Measurements from ENCODE around the gene ADRA2C. TPM values are rescaled to one million over a fixed set of nuclear protein-coding genes. Genes with fewer than 3 reads are reported as not detected.

ADRA2C gene
- total RNA-seq, 1 experiment from 2014 or later: 0.28 TPM

- BruUV-seq (replicated peaks): no TSS peak
- no peaks in the 10 kb centered on the region for H3K36me3 Mint-ChIP-seq (ENCODE audit: insufficient read depth, unreplicated experiment)
- H3K27me3 Mint-ChIP-seq (ENCODE audit: insufficient read depth, unreplicated experiment): peaks cover 33% of the 10 kb centered on the region
- H3K4me1 Mint-ChIP-seq (ENCODE audit: insufficient read depth, unreplicated experiment): no peaks in the 10 kb centered on the region
- intact Hi-C loops (cut with micrococcal nuclease): no loop called here
- H3K9me3 Mint-ChIP-seq (ENCODE audit: unreplicated experiment): no peaks in the 10 kb centered on the region
- POLR2A ChIA-PET: no interaction called here
- TF ChIP-seq, protein P1, sequence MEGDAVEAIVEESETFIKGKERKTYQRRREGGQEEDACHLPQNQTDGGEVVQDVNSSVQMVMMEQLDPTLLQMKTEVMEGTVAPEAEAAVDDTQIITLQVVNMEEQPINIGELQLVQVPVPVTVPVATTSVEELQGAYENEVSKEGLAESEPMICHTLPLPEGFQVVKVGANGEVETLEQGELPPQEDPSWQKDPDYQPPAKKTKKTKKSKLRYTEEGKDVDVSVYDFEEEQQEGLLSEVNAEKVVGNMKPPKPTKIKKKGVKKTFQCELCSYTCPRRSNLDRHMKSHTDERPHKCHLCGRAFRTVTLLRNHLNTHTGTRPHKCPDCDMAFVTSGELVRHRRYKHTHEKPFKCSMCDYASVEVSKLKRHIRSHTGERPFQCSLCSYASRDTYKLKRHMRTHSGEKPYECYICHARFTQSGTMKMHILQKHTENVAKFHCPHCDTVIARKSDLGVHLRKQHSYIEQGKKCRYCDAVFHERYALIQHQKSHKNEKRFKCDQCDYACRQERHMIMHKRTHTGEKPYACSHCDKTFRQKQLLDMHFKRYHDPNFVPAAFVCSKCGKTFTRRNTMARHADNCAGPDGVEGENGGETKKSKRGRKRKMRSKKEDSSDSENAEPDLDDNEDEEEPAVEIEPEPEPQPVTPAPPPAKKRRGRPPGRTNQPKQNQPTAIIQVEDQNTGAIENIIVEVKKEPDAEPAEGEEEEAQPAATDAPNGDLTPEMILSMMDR (IDR thresholded peaks at IDR 0.05; ENCODE audit: unreplicated experiment): no peak
- no peak overlapping the region for H3K27ac Mint-ChIP-seq (ENCODE audit: low read depth, unreplicated experiment)
- DNase-seq (ENCODE audit: unreplicated experiment): no peak
- CTCF ChIA-PET: interaction anchor here (0.6 to 1.1 kb wide), 3 partner anchors 40 to 387 kb away, joined by 3 read pairs; no protein-coding TSS in a partner anchor
- H3K4me3 Mint-ChIP-seq (ENCODE audit: unreplicated experiment): no peak overlapping the region
Observed at GRCh38 chr4:3744901-3745300, 21.3 kb upstream of the ADRA2C start.

DNA sequence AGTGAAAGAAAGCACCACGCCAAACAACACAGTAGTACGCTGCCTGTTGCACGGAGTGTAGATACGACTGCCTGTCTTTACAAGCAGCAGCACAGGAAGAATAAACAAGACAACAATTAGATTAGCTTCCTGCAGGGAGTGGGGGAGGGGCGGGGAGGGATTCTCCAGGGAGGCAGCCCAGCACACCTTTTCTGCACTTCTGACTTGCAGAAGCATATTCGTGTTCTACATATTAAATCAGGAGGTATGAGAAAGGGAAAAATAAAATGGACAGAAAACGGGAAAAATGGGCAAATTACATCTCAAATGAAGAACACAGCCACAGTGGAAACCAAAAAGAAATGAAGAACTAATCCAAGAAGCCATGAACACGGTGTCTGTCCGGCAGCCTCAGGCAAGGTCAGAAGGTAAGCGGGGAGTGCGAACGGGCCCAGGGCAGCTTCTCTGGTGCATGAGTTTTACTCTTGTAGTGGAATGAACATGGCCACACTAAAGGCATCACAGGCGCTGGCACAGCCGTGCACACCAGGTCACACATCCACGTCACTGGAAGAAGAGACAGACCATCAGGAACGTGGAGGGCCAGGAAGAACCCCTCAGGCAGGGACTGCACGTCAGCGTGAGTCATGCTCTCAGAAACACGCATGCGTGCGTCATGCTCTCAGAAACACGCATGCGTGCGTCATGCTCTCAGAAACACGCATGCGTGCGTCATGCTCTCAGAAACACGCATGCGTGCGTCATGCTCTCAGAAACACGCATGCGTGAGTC is 20.1 kb upstream of the ADRA2C start:
- no TSS peak for BruUV-seq (replicated peaks)
- H3K36me3 Mint-ChIP-seq (ENCODE audit: insufficient read depth, unreplicated experiment): no peaks in the 10 kb centered on the region
- H3K4me3 Mint-ChIP-seq (ENCODE audit: unreplicated experiment): no peak overlapping the region
- TF ChIP-seq, protein P1 (IDR thresholded peaks at IDR 0.05; ENCODE audit: unreplicated experiment): no peak
- POLR2A ChIA-PET: interaction anchor here (0.7 kb wide), 2 partner anchors 67 to 309 kb away, joined by 3 read pairs; no protein-coding TSS in a partner anchor
- CTCF ChIA-PET: no interaction called here
- peaks cover 34% of the 10 kb centered on the region for H3K27me3 Mint-ChIP-seq (ENCODE audit: insufficient read depth, unreplicated experiment)
- H3K4me1 Mint-ChIP-seq (ENCODE audit: insufficient read depth, unreplicated experiment): no peaks in the 10 kb centered on the region
- intact Hi-C loops (cut with micrococcal nuclease): no loop called here
- H3K9me3 Mint-ChIP-seq (ENCODE audit: unreplicated experiment): no peaks in the 10 kb centered on the region
- DNase-seq (ENCODE audit: unreplicated experiment): peak; percentile 68
- no peak overlapping the region for H3K27ac Mint-ChIP-seq (ENCODE audit: low read depth, unreplicated experiment)

- CTCF ChIA-PET: interaction anchor here (0.6 to 2.0 kb wide), 4 partner anchors 16 to 125 kb away, joined by 3 to 5 read pairs (median 3); no protein-coding TSS in a partner anchor
- Mint-ChIP-seq H3K27me3 (ENCODE audit: insufficient read depth, unreplicated experiment) (peaks cover 34% of the 10 kb centered on the region), H3K4me3 (ENCODE audit: unreplicated experiment) (no peak overlapping the region), H3K4me1 (ENCODE audit: insufficient read depth, unreplicated experiment) (no peaks in the 10 kb centered on the region), H3K36me3 (ENCODE audit: insufficient read depth, unreplicated experiment) (no peaks in the 10 kb centered on the region), H3K27ac (ENCODE audit: low read depth, unreplicated experiment) (no peak overlapping the region), H3K9me3 (ENCODE audit: unreplicated experiment) (no peaks in the 10 kb centered on the region)
- no TSS peak for BruUV-seq (replicated peaks)
- TF ChIP-seq, protein P1 (IDR thresholded peaks at IDR 0.05; ENCODE audit: unreplicated experiment): no peak
- POLR2A ChIA-PET: no interaction called here
- intact Hi-C loops (cut with micrococcal nuclease): no loop called here
- DNase-seq (ENCODE audit: unreplicated experiment): no peak
Observed at GRCh38 chr4:3746701-3747580, 19.2 kb upstream of the ADRA2C start.

GRCh38 chr4:3747581-3747904 is 18.6 kb upstream of the ADRA2C start:
- H3K36me3 Mint-ChIP-seq (ENCODE audit: insufficient read depth, unreplicated experiment): no peaks in the 10 kb centered on the region
- POLR2A ChIA-PET: no interaction called here
- CTCF ChIA-PET: interaction anchor here (0.7 to 2.0 kb wide), 3 partner anchors 16 to 31 kb away, joined by 3 to 5 read pairs (median 3); no protein-coding TSS in a partner anchor
- no peak for DNase-seq (ENCODE audit: unreplicated experiment)
- intact Hi-C loops (cut with micrococcal nuclease): no loop called here
- H3K4me3 Mint-ChIP-seq (ENCODE audit: unreplicated experiment): no peak overlapping the region
- no peaks in the 10 kb centered on the region for H3K9me3 Mint-ChIP-seq (ENCODE audit: unreplicated experiment)
- no peaks in the 10 kb centered on the region for H3K4me1 Mint-ChIP-seq (ENCODE audit: insufficient read depth, unreplicated experiment)
- TF ChIP-seq, protein P1 (IDR thresholded peaks at IDR 0.05; ENCODE audit: unreplicated experiment): peak; percentile 24
- BruUV-seq (replicated peaks): no TSS peak
- H3K27me3 Mint-ChIP-seq (ENCODE audit: insufficient read depth, unreplicated experiment): peaks cover 34% of the 10 kb centered on the region
- H3K27ac Mint-ChIP-seq (ENCODE audit: low read depth, unreplicated experiment): no peak overlapping the region

Data from MCF 10A (cell line).